NCI-H146 treated with DMSO at 0.1 percent for 48 hours (cell line): ENCODE measurements around the gene BRK1.
"Not testable (repeated sequence)": the region's sequence is repeated elsewhere in the genome, so short reads cannot be mapped to it uniquely, and the experiment has no call there.

ENCODE experiments used
- DNase-seq: peaks from one replicate; lab custom pipeline; 2025; ENCODE audit not compliant: unreplicated experiment; lab: John Stamatoyannopoulos, UW

Gene BRK1

DNA sequence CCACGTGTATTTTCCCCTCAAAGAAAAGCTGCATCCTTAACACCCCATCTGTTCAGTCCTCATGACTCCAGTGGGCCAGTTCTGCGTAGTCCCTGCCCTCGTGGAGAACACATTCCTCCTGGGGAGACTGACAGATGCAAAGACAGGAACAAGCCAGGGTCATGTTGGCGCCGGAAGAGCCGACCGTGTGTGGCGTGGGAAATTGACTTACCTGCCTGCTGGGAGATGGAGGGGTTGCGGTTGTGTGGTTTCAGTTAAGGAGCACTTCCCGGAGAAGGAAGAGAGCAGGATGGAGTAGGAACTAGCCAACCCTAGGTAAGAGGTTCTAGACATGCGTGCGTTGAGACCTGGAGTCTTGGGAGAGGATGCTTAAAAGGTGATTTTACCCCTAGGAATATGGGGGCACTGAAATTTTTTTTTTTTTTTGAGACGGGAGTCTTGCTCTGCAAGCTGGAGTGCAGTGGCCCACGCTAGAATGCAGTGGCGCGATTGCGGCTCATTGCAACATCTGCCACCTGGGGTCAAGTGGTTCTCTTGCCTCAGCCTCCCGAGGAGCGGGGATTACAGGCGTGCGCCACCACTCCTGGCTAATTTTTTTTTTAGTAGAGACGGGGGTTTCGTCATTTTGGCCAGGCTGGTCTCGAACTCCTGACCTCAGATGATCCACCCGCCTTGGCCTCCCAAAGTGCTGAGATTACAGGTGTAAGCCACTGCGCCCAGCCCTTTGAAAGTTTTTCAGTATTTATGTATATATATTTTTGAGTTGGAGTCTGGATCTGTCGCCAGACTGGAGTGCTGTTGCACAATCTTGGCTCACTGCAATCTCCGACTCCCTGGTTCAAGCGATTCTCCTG is 27.5 kb downstream of the BRK1 start:
- no peak for DNase-seq

DNA sequence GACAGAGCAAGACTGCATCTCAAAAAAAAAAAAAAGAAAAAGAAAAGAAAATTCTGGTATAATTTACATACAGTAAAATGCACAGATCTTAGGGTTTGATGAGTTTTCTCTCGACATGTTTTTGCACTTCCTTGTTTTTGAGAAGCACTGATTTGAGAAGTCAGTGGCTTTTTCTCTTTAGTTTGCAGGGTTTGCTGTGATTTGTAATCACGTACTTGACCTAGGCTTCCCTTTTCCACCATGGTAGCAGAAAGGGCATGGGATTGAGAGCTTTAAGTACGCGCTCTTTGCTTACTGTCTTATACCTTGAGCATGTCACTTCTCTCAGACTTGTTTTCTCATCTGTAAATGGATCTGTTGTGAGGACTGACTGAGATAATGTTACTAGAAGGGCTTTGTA is 30.2 kb downstream of the BRK1 start:
- DNase-seq = no peak

DNA sequence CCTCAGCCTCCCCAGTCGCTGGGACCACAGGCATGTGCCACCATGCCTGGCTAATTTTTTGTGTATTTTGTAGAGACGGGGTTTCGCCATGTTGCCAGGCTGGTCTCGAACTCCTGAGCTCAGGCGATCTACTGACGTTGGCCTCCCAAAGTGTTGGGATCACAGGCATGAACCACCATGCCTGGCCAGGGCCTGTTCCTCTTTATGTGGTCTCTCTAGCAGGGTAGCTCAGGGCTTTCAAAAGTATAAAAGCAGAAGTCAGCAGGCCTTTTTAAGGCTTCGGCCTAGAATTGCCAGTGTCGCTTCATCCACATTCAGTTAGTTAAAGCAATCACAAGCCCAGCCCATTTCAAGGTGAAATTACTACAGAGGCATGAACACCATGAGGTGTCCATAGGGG is 33.8 kb downstream of the BRK1 start:
- no peak for DNase-seq

DNA sequence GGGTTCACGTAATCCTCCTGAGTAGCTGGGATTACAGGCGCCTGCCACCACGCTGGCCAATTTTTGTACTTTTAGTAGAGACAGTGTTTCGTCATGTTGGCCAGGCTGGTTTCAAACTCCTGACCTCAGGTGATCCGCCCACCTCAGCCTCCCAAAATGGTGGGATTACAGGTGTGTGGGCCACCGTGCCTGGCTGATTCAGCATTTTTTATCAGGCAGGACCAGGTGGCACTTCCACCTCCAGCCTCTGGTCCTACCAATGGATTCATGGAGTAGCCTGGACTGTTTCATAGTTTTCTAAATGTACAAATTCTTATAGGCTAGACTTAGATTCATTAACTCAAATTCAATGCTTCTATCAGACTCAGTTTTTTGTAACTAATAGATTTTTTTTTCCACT is 35.5 kb downstream of the BRK1 start:
- no peak for DNase-seq

DNA sequence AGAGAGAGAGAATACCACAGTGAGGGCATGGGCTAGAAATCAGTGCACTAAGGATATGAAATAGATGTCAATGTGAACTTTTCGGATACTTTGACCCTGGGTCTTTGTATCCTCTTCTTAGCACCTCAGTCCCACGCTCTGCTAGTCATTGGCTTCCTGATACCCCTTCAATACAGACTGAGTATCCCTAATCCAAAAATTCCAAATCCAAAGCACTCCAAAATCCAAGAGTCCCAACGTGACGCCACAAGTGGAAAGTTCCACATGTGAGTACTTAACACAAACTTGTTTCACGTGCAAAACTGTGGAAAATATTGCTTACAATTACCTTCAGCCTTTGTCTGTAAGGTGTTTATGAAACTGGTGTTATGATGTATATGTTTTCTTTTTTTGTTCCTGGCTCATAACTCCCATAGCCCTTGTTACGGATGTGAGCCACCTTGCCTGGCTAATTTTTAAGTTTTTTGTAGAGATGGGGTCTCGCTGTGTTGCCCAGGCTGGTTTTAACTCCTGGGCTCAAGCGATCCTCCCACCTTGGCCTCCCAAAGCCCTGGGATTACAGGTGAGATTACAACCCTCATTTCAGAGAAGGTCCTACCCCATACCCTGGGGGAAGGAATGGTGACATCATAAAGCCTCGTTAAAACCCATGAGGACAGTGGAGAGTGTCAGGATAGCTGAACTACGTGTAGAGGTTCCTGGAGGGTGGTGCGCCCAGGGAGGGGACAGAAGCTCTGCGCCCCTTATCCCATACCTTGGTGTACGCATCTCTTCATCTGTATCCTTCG is 39.1 kb downstream of the BRK1 start:
- DNase-seq = no peak

DNA sequence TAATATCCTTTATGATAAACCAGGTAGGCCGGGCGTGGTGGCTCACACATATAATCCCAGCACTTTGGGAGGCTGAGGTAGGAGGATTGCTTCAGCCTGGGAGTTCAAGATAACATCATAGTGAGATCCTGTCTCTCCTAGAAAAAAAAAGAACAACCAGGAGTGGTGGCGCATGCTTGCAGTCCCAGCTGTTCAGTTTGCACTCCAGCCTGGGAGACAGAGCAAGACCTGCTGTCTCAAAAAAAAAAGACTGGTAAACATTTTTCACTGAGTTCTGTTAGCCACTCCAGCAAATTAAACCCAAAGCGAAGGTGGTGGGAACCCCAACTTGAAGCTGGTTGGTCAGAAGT is 39.6 kb downstream of the BRK1 start:
- no peak for DNase-seq

DNA sequence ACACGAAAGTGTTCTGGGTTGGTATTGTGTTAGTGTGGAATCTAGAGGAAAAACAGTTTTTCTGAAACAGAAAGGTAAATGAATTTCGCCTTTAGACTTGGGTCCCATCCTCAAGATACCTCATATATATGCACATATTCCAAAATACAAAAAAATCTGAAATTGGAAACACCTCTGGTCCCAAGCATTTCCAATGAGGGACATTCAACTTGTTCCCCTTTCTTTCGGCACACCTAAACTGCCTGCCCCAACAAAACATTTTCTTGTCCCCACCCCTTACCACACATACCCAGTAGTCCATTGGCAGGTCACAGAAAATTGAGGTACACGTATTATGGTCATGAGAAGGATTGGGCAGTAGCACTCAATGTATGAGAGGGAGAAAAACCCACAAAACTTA is 40.2 kb downstream of the BRK1 start:
- DNase-seq = no peak

DNA sequence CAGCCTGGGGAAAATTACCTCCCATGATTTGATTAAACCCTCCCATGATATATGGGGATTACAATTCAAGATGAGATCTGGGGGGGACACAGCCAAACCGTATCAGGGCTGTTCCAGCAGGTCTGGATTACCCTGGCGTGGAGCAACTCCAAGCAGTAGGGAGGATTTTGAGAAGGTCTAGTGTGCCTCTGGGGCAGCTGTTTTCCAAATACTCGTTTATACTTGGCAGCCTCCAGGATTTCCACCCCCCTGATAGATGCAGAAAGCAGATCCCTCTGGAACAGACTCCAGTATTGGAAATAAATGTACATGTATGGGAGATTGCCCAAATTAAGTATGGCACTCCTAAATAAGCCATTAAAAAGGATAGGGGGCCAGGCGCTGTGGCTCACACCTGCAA is 41.6 kb downstream of the BRK1 start:
- DNase-seq = no peak

DNA sequence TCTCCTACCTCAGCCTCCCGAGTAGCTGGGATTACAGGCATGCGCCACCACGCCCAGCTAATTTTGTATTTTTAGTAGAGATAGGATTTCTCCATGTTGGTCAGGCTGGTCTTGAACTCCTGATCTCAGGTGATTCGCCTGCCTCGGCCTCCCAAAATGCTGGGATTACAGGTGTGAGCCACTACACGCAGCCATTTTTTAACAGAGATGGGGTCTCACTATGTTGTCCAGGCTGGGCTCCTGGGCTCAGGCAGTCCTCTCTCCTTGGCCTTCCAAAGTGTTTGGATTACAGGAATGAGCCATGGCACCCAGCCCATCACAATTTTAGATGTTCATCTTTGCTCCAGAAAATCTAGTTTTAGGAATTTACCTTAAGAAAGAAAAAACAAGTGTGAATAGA is 43.1 kb downstream of the BRK1 start:
- not testable (repeated sequence) for DNase-seq

DNA sequence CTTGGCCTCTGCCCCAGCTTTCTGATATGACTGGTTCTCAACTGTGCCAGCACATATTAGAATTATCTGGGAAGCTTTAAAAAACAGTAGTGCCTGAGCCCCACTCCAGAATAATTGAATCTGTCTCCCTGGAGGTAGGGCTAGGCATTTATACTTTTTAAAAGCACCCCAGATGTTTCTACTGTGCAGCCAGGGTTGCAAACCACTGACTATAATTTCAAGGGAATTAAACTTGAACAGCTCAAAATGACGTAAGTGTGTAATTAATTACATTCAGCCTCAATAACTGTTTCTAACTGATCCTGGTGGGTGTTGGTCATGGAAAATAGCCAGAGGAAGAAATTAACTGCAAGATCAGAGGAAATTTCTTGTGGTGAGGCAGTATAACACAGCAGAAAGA is 44.9 kb downstream of the BRK1 start:
- DNase-seq = no peak

DNA sequence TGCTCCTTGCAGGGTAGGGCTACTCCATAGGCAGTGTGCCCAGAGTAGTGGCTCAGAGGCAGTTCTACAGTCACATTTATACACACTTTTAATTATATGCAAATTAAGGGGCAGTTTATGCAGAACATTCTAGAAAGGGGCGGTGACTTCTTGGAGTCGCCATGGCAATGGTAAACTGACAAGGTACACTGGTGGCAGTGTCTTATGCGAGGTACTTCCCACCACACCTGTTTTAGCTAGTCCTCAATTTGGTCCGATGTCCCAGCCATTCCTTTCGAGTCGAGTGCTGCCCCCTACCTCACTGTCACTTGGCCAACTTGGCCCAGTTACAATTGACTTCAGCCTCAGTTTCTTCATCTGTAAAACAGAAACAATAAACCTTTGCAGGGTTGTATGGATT is 45.5 kb downstream of the BRK1 start:
- DNase-seq = no peak

DNA sequence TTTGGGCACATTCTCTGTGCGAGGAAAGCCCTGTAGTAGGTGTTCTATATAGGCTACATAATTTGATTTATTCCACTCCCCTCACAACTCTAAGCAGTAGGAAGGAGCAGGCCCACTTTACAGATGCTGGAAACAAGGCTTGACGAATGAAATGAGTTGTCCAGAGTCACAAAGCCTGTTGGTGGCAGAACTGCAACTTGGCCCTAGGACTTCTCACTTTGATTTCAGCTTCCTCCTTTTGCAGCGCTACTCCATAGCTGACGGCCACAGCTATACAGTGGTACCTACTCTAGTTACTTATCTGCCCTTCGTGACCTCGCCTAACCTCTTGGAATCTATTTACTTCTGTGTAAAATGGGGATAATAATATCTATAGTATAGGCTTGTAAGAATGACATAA is 46.7 kb downstream of the BRK1 start:
- DNase-seq = no peak

DNA sequence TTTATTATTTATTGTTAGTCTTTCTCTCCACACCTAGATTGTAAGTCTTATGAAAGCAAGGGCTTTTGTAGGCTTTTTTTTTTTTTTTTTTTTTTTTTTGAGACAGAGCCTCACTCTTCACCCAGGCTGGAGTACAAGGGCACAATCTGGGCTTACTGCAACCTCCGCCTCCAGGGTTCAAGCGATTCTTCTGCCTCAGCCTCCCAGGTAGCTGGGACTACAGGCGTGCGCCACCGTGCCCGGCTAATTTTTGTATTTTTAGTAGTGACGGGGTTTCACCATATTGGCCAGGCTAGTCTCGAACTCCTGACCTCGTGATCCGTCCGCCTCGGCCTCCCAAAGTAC is 48.7 kb downstream of the BRK1 start:
- not testable (repeated sequence) for DNase-seq

DNA sequence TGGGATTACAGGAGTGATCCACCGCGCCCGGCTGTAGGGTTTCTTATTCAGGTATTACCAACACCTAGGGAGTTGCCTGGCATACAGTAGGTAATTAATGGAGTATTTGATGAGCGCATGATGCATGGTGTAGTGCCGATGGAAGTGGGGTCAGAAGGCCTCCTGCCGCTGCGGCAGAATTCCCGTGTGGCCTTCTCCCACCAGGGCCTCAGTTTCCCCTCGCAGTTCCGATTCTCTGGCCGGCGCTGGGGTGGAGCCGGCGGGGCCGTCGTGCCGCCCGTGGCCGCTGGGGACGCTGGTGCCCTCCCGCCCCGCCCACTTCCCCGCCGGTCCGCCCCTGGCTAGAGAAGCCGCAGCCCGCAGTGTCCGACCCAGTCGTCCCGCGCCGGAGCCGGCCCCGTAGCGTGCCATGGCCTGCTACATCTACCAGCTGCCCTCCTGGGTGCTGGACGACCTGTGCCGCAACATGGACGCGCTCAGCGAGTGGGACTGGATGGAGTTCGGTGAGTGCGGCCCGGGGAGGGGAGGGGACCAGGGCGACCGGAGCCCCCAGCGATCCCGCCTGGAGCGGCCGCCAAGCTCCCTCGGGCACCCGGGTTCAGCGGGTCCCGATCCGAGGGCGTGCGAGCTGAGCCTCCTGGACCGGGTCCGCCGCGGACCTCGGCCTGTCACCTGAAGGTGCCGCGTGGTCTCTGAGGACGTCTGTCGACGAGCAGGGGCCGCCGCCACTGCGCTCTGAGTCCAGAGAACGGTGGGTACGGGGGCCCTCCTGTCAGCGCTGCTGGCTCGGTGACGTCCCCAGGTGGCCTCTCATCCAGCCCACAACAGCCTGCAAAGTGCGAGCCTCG is 49.3 kb downstream of the BRK1 start, which contains the start of gene IRAK2:
IRAK2 (plus strand) TSS at position 374 of the 848 bp plus-strand sequence; CDS start at position 410, 36 bp downstream.
- no peak for DNase-seq

DNA sequence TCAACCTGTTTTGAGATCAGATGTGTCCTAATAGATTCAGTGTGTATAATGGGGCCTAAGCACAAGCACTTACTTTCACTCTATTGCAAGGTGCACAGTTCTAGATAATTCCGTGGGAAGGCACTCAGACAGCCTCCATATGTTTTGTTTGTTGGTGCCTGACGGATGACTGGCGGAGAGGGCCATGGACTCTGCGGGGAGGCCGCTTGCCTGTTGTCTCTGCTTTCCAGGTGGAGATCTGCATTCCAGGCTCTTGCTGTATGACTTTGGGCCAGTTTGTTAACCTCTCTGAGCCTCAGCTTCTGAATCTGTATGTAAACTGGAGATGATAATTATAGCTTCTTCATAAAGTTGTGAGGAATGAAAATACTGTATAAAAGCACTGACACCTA is 50.7 kb downstream of the BRK1 start:
- no peak for DNase-seq

DNA sequence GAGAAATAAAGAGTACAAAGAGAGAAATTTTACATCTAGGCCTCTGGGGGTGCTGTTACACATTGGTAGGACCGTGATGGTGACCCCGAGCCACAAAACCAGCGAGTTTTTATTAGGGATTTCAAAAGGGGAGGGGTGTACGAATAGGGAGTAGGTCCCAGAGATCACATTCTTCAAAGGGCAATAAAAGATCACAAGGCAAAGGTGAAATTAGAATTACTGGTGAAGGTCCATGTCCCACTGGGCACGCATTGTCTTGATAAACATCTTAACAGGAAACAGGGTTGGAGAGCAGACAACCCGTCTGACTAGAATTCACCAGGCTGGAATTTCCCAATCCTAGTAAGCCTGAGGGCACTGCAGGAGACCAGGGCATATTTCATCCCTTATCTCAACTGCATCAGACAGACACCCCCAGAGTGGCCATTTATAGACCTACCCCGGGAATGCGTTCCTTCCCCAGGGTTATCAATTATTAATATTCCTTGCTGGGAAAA is 53.6 kb downstream of the BRK1 start:
- no peak for DNase-seq

DNA sequence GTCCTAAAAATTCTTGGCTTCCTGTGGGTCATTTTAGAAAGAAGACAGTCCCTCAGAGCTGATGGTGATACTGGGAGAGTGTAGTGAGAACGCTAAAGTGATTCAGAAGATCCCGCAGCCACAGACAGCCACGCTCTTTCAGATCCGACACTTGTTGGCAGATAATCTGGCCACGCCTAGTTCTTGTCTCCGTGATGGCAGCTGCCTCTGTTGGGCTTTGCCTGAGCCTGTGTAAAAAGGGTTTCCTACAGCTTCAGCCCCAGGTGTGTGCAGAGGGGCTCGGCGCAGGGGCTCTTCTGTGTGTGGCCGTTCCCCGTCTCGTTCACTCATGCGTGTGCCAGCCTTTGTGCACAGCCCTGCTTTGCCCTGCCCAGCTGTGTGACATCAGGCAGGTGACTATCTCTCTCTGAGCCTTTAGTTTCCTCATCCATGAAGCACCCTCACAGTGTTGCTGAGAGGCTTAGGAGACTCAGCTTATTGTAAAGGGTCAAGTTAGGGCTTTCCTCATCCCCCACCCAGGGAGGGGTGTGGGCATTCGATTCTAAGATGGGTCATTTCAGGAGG is 55.5 kb downstream of the BRK1 start:
- no peak for DNase-seq

DNA sequence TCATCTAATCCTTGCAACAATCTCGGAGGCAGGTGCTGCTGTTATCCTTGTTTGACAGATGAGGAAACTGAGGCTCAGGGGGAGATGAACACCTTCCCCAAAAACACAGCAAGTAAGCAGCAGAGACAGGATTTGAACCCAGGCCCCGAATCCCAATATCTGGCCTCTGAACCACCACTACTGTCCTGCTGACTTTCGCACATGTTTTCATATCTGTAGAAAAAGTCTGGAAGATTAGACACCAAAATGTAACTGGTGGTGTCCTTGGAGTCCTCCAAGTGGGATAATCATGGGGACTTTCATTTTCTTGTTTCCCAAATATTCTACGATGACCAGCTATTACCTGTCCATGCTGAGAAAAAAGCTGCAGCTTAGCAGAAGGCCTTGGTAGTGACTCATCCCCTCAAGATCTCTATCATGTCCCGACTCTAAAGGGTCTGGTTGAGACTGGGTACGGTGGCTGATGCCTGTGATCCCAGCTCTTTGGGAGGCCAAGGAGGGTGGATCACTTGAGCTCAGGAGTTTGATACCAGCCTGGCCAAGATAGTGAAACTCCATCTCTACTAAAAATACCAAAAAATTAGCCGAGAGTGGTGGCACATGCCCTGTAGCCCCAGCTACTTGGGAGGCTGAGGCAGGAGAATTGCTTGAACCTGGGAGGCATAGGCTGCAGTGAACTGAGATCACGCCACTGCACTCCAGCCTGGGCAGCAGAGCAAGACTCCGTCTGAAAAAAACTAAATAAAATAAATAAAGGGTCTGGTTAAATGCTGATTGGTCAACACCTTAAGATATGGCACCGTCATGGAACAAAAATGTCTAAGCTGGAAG is 57.8 kb downstream of the BRK1 start:
- no peak for DNase-seq

DNA sequence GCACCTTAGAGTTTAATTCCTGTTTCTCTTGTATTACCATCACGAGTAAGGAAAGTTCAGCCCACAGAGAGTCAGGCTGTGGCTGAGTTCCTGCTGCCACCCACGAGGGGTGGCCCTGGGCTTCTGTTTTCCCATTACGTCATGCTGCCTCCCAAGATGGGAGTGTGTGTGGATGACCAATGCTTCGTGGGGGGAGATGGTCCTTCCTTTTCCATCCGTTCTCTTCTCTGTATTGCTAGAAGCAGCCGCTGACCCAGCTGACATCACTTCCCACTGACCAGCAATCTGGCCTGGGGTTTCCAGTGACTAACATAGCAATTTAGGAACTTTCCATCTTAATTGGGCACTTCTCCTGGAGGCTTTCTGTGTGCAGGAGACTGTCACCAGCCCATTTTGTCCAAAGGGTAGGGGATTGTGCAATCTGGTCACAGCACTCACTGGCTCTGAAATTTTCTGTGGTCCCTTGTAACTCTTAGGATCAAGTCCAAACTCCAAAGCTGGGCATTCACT is 58.5 kb downstream of the BRK1 start:
- DNase-seq = no peak

DNA sequence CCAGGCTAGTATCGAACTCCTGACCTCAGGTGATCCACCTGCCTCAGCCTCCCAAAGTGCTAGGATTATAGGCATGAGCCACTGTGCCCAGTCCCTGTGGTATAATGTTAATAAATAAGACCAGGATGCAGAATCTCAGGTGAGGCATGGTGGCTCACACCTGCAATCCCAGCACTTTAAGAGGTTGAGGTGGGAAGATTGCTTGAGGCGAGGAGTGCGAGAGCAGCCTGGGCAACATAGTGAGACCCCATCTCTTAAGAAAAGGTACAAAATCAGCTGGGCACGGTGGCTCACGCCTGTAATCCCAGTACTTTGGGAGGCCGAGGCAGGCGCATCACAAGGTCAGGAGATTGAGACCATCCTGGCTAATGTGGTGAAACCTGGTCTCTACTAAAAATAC is 59.9 kb downstream of the BRK1 start:
- not testable (repeated sequence) for DNase-seq
